HT-29 (cell line): ENCODE results near the gene CLIC5. TPM values are rescaled to one million over a fixed set of nuclear protein-coding genes. Genes with fewer than 3 reads are reported as not detected.

ENCODE experiments used
- DNase-seq: peaks from one replicate; pipeline ENCODE4 v3.0.0-alpha.2; 2015; ENCODE audit warnings: low spot score
- total RNA-seq: library from RNA; depleted of rRNA; stranded (reverse); fragments of >200 nt; shearing (Covaris generic); gene quantifications from 2 replicates; pipeline ENCODE4 v1.2.3, GENCODE V29; 2014

CLIC5 gene
- total RNA-seq, 1 experiment from 2014 or later = 4.0 TPM

- DNase-seq = no peak
Measured at GRCh38 chr6:45997875-45998506, 17.7 kb downstream of the CLIC5 start.

GRCh38 chr6:45991189-45991588 is 24.5 kb downstream of the CLIC5 start:
- DNase-seq = no peak

GRCh38 chr6:45990162-45990561 is 25.5 kb downstream of the CLIC5 start:
- DNase-seq = no peak

GRCh38 chr6:45988635-45989034 is 27.0 kb downstream of the CLIC5 start:
- DNase-seq = no peak

- peak; percentile 13 for DNase-seq
Measured at GRCh38 chr6:45987856-45988255, 27.8 kb downstream of the CLIC5 start.

- DNase-seq = no peak
Measured at GRCh38 chr6:45986746-45987274, 28.9 kb downstream of the CLIC5 start.

GRCh38 chr6:45984788-45985425 is 30.8 kb downstream of the CLIC5 start:
- DNase-seq = no peak

GRCh38 chr6:45984347-45984746 is 31.3 kb downstream of the CLIC5 start:
- no peak for DNase-seq

- DNase-seq = no peak
Measured at GRCh38 chr6:45983062-45983461, 32.6 kb downstream of the CLIC5 start.

GRCh38 chr6:45982280-45983036 is 33.2 kb downstream of the CLIC5 start:
- DNase-seq = no peak

GRCh38 chr6:45981046-45981445 is 34.6 kb downstream of the CLIC5 start:
- no peak for DNase-seq

- DNase-seq = no peak
Measured at GRCh38 chr6:45979311-45979710, 36.3 kb downstream of the CLIC5 start.

GRCh38 chr6:45974596-45974995 is 41.1 kb downstream of the CLIC5 start:
- no peak for DNase-seq

GRCh38 chr6:45972795-45973503 is 42.7 kb downstream of the CLIC5 start:
- DNase-seq = no peak

- DNase-seq = no peak
Measured at GRCh38 chr6:45971287-45971686, 44.4 kb downstream of the CLIC5 start.

- no peak for DNase-seq
Measured at GRCh38 chr6:45970326-45970725, 45.3 kb downstream of the CLIC5 start.

GRCh38 chr6:45969883-45970282 is 45.8 kb downstream of the CLIC5 start:
- DNase-seq = no peak

- DNase-seq = no peak
Measured at GRCh38 chr6:45969026-45969425, 46.6 kb downstream of the CLIC5 start.

GRCh38 chr6:45967363-45967762 is 48.3 kb downstream of the CLIC5 start:
- no peak for DNase-seq

- DNase-seq = no peak
Measured at GRCh38 chr6:45966797-45967196, 48.9 kb downstream of the CLIC5 start.

GRCh38 chr6:45966340-45966739 is 49.3 kb downstream of the CLIC5 start:
- DNase-seq = no peak

GRCh38 chr6:45965792-45966191 is 49.9 kb downstream of the CLIC5 start:
- DNase-seq = peak; percentile 29
